Measurements from ENCODE around the gene NRP1. TPM values are rescaled to one million over a fixed set of nuclear protein-coding genes. Genes with fewer than 3 reads are reported as not detected.

Gene NRP1
- total RNA-seq, 1 experiment from 2014 or later = 555 TPM

GRCh38 chr10:33334805-33335550 lies 511 bp upstream of the NRP1 start:
- no peaks in the 10 kb centered on the region for H3K9me2 ChIP-seq (replicated peaks; ENCODE audit: low read length)
- H3K27me3 ChIP-seq (ENCODE audit: low read length) = no peaks in the 10 kb centered on the region
- TF ChIP-seq CTCF (conservative IDR thresholded peaks at IDR 0.05; ENCODE audit: low read depth, low read length) (peak; percentile 91), EZH2 (IDR thresholded peaks at IDR 0.05; ENCODE audit: low read length, unreplicated experiment) (no peak)
- peak overlapping the region; percentile 79 for H3K4me2 ChIP-seq (ENCODE audit: low read length)
- no TSS peak for BruUV-seq (replicated peaks)
- H3K9ac ChIP-seq (ENCODE audit: low read length) = peak overlapping the region; percentile 89
- H4K20me1 ChIP-seq (ENCODE audit: low read length) = peaks cover 40% of the 10 kb centered on the region
- peak; percentile 91 for DNase-seq
- intact Hi-C loops (cut with micrococcal nuclease) = loop anchor here (1.0 to 10.0 kb wide), 11 partner anchors 402 to 1670 kb away; no protein-coding TSS in a partner anchor
- H3F3A ChIP-seq (ENCODE audit: low read length, unreplicated experiment) = peaks cover 4% of the 10 kb centered on the region
- ChIA-PET CTCF (interaction anchor here (0.6 to 2.2 kb wide), 7 partner anchors 31 to 1303 kb away, joined by 3 to 19 read pairs (median 4); no protein-coding TSS in a partner anchor), POLR2A (ENCODE audit: unreplicated experiment) (interaction anchor here (0.5 to 1.3 kb wide), 20 partner anchors 30 to 1194 kb away, joined by 3 to 34 read pairs (median 5); no protein-coding TSS in a partner anchor)
- peaks cover 96% of the 10 kb centered on the region for H3K79me2 ChIP-seq (ENCODE audit: low read length)
- H3K4me3 ChIP-seq (ENCODE audit: low read length) = peak overlapping the region; percentile 69
- H3K9me3 ChIP-seq (ENCODE audit: low read length) = no peaks in the 10 kb centered on the region
- H3K27ac ChIP-seq (ENCODE audit: low read length) = peak overlapping the region; percentile 86
- H3K4me1 ChIP-seq (ENCODE audit: insufficient read depth, low read length) = peaks cover 33% of the 10 kb centered on the region
- peak overlapping the region; percentile 46 for H2AFZ ChIP-seq (ENCODE audit: low read length)
- H3K36me3 ChIP-seq (ENCODE audit: low read depth, low read length) = peaks cover 38% of the 10 kb centered on the region
- ATAC-seq = peak; percentile 18

- Histone ChIP-seq H4K20me1 (ENCODE audit: low read length) (peaks cover 53% of the 10 kb centered on the region), H3K4me2 (ENCODE audit: low read length) (peak overlapping the region; percentile 78), H3K9me3 (ENCODE audit: low read length) (no peaks in the 10 kb centered on the region), H3K4me3 (ENCODE audit: low read length) (peak overlapping the region; percentile 69), H3K4me1 (ENCODE audit: insufficient read depth, low read length) (peaks cover 34% of the 10 kb centered on the region), H3K79me2 (ENCODE audit: low read length) (peaks cover 99% of the 10 kb centered on the region), H3K27ac (ENCODE audit: low read length) (peak overlapping the region; percentile 86), H3K36me3 (ENCODE audit: low read depth, low read length) (peaks cover 53% of the 10 kb centered on the region), H2AFZ (ENCODE audit: low read length) (0 out of 2 replicates have a peak overlapping the region, but pooled peaks have one; percentile 2), H3K27me3 (ENCODE audit: low read length) (no peaks in the 10 kb centered on the region), H3F3A (ENCODE audit: low read length, unreplicated experiment) (peaks cover 11% of the 10 kb centered on the region), H3K9me2 (replicated peaks; ENCODE audit: low read length) (no peaks in the 10 kb centered on the region), H3K9ac (ENCODE audit: low read length) (peak overlapping the region; percentile 89)
- CTCF ChIA-PET = interaction anchor here (0.7 to 2.4 kb wide), 3 partner anchors 140 to 1305 kb away, joined by 3 to 19 read pairs (median 12); no protein-coding TSS in a partner anchor
- ATAC-seq (no peak), DNase-seq (peak; percentile 65)
- POLR2A ChIA-PET (ENCODE audit: unreplicated experiment) = interaction anchor here (0.6 to 0.8 kb wide), 8 partner anchors 23 to 892 kb away, joined by 3 to 9 read pairs (median 4); no protein-coding TSS in a partner anchor
- TF ChIP-seq EZH2phosphoT487 (IDR thresholded peaks at IDR 0.05; ENCODE audit: borderline replicate concordance, low read length) = no peak
- intact Hi-C loops (cut with micrococcal nuclease) = loop anchor here (5.0 to 10.0 kb wide), 5 partner anchors 569 to 1671 kb away; no protein-coding TSS in a partner anchor
- TSS peak; percentile 25 for BruUV-seq (replicated peaks)
Measured at GRCh38 chr10:33333260-33334101, 986 bp downstream of the NRP1 start.

Measured in PC-3 (cell line).